Liver (tissue), 9 donors: ENCODE results near the gene BTN3A1. TPM values are rescaled to one million over a fixed set of nuclear protein-coding genes. Genes with fewer than 3 reads are reported as not detected.

Source experiments
- DNase-seq: peaks from one replicate; pipeline ENCODE4 v3.0.0-alpha.2; 2017; ENCODE audit warnings: low spot score
- H3K27ac ChIP-seq, 2 donors: one replicate each; pipeline ENCODE4 v1.7.0; 2013; ENCODE audit warnings: inconsistent platforms in 2 of 2, low read length in 2 of 2, control low read depth in 1 of 2, low read depth in 1 of 2, mild to moderate bottlenecking in 1 of 2
- H3K27me3 ChIP-seq, 4 donors: one replicate each; pipeline versions ENCODE4 v1.6.1 to v1.7.0; 2013; ENCODE audit warnings: low read length in 3 of 4, inconsistent platforms in 1 of 4, mild to moderate bottlenecking in 1 of 4, moderate library complexity in 1 of 4; ENCODE audit not compliant: control insufficient read depth in 4 of 4, insufficient read depth in 4 of 4
- H3K36me3 ChIP-seq, 4 donors: one replicate each; pipeline versions ENCODE4 v1.6.1 to v1.7.0; 2013; ENCODE audit warnings: low read length in 3 of 4, mild to moderate bottlenecking in 3 of 4, low read depth in 1 of 4, moderate library complexity in 1 of 4; ENCODE audit not compliant: control insufficient read depth in 4 of 4, insufficient read depth in 3 of 4
- H3K4me1 ChIP-seq, 4 donors: one replicate each; pipeline versions ENCODE4 v1.6.1 to v1.7.0; 2013; ENCODE audit warnings: low read length in 3 of 4, mild to moderate bottlenecking in 3 of 4, moderate library complexity in 1 of 4; ENCODE audit not compliant: control insufficient read depth in 4 of 4, insufficient read depth in 4 of 4
- H3K4me3 ChIP-seq, 3 donors: one replicate each; pipeline versions ENCODE4 v1.6.1 to v1.7.0; 2013; ENCODE audit warnings: low read length in 3 of 3, control low read depth in 1 of 3, low read depth in 1 of 3, mild to moderate bottlenecking in 1 of 3
- H3K9ac ChIP-seq, 2 donors: one replicate each; pipeline ENCODE4 v1.7.0; 2013; ENCODE audit warnings: low read length in 2 of 2, mild to moderate bottlenecking in 2 of 2, moderate library complexity in 2 of 2, control low read depth in 1 of 2, low read depth in 1 of 2
- H3K9me3 ChIP-seq, 4 donors: one replicate each; pipeline versions ENCODE4 v1.6.1 to v1.7.0; 2013; ENCODE audit warnings: low read length in 3 of 4; ENCODE audit not compliant: control insufficient read depth in 4 of 4
- EGR1 ChIP-seq, 2 donors: IDR thresholded peaks; 2 replicates each; pipeline ENCODE4 v1.6.1; 2016 to 2018; ENCODE audit warnings: antibody characterized with exemption in 2 of 2, low read depth in 2 of 2
- FOXA1 ChIP-seq: IDR thresholded peaks from 2 replicates; pipeline ENCODE4 v1.6.1; 2016; ENCODE audit warnings: antibody characterized with exemption
- FOXA2 ChIP-seq: IDR thresholded peaks from 2 replicates; pipeline ENCODE4 v1.6.1; 2016; ENCODE audit warnings: antibody characterized with exemption
- GABPA ChIP-seq, 2 donors: IDR thresholded peaks in 1 of 2; conservative IDR thresholded peaks in 1 of 2; 2 replicates each; pipeline ENCODE4 v1.6.1; 2016; ENCODE audit warnings: antibody characterized with exemption in 2 of 2, mild to moderate bottlenecking in 1 of 2, moderate library complexity in 1 of 2
- HNF4A ChIP-seq, 2 donors: conservative IDR thresholded peaks; 2 replicates each; pipeline ENCODE4 v1.6.1; 2016; ENCODE audit warnings: antibody characterized with exemption in 2 of 2, mild to moderate bottlenecking in 2 of 2
- HNF4G ChIP-seq: IDR thresholded peaks from 2 replicates; pipeline ENCODE4 v1.6.1; 2016; ENCODE audit warnings: antibody characterized with exemption
- JUND ChIP-seq, 2 donors: IDR thresholded peaks; 2 replicates each; pipeline ENCODE4 v1.6.1; 2016; ENCODE audit warnings: antibody characterized with exemption in 2 of 2
- NR2F2 ChIP-seq: IDR thresholded peaks from 2 replicates; pipeline ENCODE4 v1.6.1; 2016; ENCODE audit warnings: antibody characterized with exemption
- RAD21 ChIP-seq, 2 donors: IDR thresholded peaks; 2 replicates each; pipeline ENCODE4 v1.6.1; 2016; ENCODE audit warnings: antibody characterized with exemption in 2 of 2, mild to moderate bottlenecking in 2 of 2
- RXRA ChIP-seq, 2 donors: IDR thresholded peaks; 2 replicates each; pipeline ENCODE4 v1.6.1; 2017 to 2018; ENCODE audit warnings: antibody characterized with exemption in 2 of 2, mild to moderate bottlenecking in 1 of 2
- SP1 ChIP-seq: IDR thresholded peaks from 2 replicates; pipeline ENCODE4 v1.6.1; 2018; ENCODE audit warnings: antibody characterized with exemption, mild to moderate bottlenecking
- TAF1 ChIP-seq: conservative IDR thresholded peaks from 2 replicates; pipeline ENCODE4 v1.6.1; 2016; ENCODE audit warnings: antibody characterized with exemption, mild to moderate bottlenecking
- YY1 ChIP-seq: IDR thresholded peaks from 2 replicates; pipeline ENCODE4 v1.6.1; 2016; ENCODE audit warnings: antibody characterized with exemption, mild to moderate bottlenecking
- WGBS: extraction: QIAGEN DNeasy Blood & Tissue Kit; methylation state at CpG from one replicate; pipeline ENCODE4 v1.1.7; 2013; 5-methylcytosine and 5-hydroxymethylcytosine counted together
- polyA plus RNA-seq, 2 donors: library from polyadenylated mRNA; stranded (reverse) in 1 of 2; unstranded in 1 of 2; fragments of 200-250 nt in 1 of 2; fragments of >200 nt in 1 of 2; fragmentation: Nextera tagmentation in 1 of 2; extraction: Ambion mirVana in 1 of 2; gene quantifications; one replicate each; pipeline versions ENCODE4 v1.2.1 to v1.2.3, GENCODE V29; 2013 to 2015
- total RNA-seq, 2 donors: library from RNA; depleted of rRNA; stranded (reverse); fragments of >200 nt; gene quantifications; one replicate each; pipeline ENCODE4 v1.2.3, GENCODE V29; 2014
- TF ChIP-seq, protein P1 (sequence below): IDR thresholded peaks from 2 replicates; pipeline ENCODE4 v1.6.1; 2016; ENCODE audit warnings: antibody characterized with exemption, mild to moderate bottlenecking
- TF ChIP-seq, protein P2 (sequence below): IDR thresholded peaks from 2 replicates; pipeline ENCODE4 v1.6.1; 2016; ENCODE audit warnings: antibody characterized with exemption
- TF ChIP-seq, protein P3 (sequence below): IDR thresholded peaks from 2 replicates; pipeline ENCODE4 v1.6.1; 2016; ENCODE audit warnings: antibody characterized with exemption
- TF ChIP-seq, protein P4 (sequence below): IDR thresholded peaks from 2 replicates; pipeline ENCODE4 v1.6.1; 2016; ENCODE audit warnings: antibody characterized with exemption
- TF ChIP-seq, protein P5 (sequence below): fragments of 150-350 bp; IDR thresholded peaks from 2 replicates; pipeline ENCODE4 v1.5.1; 2017; ENCODE audit warnings: improper control_type of control experiment, low read depth, low read length; ENCODE audit not compliant: missing input control
- donor health status: healthy.
- donor health status: healthy.
- donor health status: healthy.
- donor health status: healthy.
- donor health status: healthy.

Gene BTN3A1
- total and polyA plus RNA-seq, 4 donors = 2.3 to 17.1 (median 6.3) TPM

DNA sequence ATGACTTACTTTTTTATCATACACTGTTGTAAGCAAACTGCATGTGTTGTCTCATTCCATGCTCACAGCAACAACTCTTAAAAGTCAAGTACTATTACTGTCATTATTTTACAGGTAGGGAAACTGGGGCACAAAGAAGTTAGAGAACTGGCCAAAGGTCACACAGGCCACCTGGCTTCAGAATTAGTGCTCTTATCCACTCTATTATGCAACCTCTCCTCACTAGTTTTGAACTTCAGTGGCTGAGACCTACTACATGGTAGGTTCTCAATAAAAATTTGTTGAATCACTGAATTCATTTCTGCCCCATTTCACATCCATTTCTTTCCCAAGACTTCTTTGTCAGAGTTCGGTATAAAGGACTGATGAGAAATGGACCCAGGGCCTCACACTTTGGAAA is 35.9 kb downstream of the BTN3A1 start:
- Histone ChIP-seq H3K9ac (no peak overlapping the region), H3K27me3 (no peaks in the 10 kb centered on the region), H3K9me3 (no peaks in the 10 kb centered on the region), H3K27ac (no peak overlapping the region), H3K4me3 (no peak overlapping the region), H3K36me3 (no peaks in the 10 kb centered on the region), H3K4me1 (peaks cover 0 to 13% (median 1%) of the 10 kb centered on the region in 4 donors)
- no peak for TF ChIP-seq SP1
- no peak for TF ChIP-seq TAF1
- TF ChIP-seq, protein P1, sequence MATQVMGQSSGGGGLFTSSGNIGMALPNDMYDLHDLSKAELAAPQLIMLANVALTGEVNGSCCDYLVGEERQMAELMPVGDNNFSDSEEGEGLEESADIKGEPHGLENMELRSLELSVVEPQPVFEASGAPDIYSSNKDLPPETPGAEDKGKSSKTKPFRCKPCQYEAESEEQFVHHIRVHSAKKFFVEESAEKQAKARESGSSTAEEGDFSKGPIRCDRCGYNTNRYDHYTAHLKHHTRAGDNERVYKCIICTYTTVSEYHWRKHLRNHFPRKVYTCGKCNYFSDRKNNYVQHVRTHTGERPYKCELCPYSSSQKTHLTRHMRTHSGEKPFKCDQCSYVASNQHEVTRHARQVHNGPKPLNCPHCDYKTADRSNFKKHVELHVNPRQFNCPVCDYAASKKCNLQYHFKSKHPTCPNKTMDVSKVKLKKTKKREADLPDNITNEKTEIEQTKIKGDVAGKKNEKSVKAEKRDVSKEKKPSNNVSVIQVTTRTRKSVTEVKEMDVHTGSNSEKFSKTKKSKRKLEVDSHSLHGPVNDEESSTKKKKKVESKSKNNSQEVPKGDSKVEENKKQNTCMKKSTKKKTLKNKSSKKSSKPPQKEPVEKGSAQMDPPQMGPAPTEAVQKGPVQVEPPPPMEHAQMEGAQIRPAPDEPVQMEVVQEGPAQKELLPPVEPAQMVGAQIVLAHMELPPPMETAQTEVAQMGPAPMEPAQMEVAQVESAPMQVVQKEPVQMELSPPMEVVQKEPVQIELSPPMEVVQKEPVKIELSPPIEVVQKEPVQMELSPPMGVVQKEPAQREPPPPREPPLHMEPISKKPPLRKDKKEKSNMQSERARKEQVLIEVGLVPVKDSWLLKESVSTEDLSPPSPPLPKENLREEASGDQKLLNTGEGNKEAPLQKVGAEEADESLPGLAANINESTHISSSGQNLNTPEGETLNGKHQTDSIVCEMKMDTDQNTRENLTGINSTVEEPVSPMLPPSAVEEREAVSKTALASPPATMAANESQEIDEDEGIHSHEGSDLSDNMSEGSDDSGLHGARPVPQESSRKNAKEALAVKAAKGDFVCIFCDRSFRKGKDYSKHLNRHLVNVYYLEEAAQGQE = no peak
- TF ChIP-seq, protein P2, sequence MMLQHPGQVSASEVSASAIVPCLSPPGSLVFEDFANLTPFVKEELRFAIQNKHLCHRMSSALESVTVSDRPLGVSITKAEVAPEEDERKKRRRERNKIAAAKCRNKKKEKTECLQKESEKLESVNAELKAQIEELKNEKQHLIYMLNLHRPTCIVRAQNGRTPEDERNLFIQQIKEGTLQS = no peak
- TF ChIP-seq FOXA2 = no peak
- TF ChIP-seq GABPA (IDR thresholded peaks at IDR 0.05 in 1 of 2, conservative IDR thresholded peaks at IDR 0.05 in 1 of 2) = no peak
- no peak for TF ChIP-seq JUND (IDR thresholded peaks at IDR 0.05)
- TF ChIP-seq, protein P3, sequence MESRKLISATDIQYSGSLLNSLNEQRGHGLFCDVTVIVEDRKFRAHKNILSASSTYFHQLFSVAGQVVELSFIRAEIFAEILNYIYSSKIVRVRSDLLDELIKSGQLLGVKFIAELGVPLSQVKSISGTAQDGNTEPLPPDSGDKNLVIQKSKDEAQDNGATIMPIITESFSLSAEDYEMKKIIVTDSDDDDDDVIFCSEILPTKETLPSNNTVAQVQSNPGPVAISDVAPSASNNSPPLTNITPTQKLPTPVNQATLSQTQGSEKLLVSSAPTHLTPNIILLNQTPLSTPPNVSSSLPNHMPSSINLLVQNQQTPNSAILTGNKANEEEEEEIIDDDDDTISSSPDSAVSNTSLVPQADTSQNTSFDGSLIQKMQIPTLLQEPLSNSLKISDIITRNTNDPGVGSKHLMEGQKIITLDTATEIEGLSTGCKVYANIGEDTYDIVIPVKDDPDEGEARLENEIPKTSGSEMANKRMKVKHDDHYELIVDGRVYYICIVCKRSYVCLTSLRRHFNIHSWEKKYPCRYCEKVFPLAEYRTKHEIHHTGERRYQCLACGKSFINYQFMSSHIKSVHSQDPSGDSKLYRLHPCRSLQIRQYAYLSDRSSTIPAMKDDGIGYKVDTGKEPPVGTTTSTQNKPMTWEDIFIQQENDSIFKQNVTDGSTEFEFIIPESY = no peak
- no peak for TF ChIP-seq HNF4A (conservative IDR thresholded peaks at IDR 0.05)
- no peak for TF ChIP-seq EGR1 (IDR thresholded peaks at IDR 0.05; ENCODE audit: low read depth in 2 of 2)
- TF ChIP-seq RXRA (IDR thresholded peaks at IDR 0.05) = no peak
- TF ChIP-seq, protein P4, sequence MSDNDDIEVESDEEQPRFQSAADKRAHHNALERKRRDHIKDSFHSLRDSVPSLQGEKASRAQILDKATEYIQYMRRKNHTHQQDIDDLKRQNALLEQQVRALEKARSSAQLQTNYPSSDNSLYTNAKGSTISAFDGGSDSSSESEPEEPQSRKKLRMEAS = no peak
- TF ChIP-seq, protein P5, sequence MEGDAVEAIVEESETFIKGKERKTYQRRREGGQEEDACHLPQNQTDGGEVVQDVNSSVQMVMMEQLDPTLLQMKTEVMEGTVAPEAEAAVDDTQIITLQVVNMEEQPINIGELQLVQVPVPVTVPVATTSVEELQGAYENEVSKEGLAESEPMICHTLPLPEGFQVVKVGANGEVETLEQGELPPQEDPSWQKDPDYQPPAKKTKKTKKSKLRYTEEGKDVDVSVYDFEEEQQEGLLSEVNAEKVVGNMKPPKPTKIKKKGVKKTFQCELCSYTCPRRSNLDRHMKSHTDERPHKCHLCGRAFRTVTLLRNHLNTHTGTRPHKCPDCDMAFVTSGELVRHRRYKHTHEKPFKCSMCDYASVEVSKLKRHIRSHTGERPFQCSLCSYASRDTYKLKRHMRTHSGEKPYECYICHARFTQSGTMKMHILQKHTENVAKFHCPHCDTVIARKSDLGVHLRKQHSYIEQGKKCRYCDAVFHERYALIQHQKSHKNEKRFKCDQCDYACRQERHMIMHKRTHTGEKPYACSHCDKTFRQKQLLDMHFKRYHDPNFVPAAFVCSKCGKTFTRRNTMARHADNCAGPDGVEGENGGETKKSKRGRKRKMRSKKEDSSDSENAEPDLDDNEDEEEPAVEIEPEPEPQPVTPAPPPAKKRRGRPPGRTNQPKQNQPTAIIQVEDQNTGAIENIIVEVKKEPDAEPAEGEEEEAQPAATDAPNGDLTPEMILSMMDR = no peak
- TF ChIP-seq NR2F2 = no peak
- TF ChIP-seq YY1 = no peak
- no peak for TF ChIP-seq FOXA1
- no peak for TF ChIP-seq HNF4G
- TF ChIP-seq RAD21 (IDR thresholded peaks at IDR 0.05) = no peak
- no peak for DNase-seq
- 97% methylated on average over 1 of the region's 1 CpG for WGBS
